HG02763 (cell line): ENCODE data around the gene MRPL55.

Experiments used
- ATAC-seq: cut with Tn5 transposase; IDR thresholded peaks from one replicate; pipeline ENCODE4 v1.9.1; 2021; ENCODE audit warnings: mild to moderate bottlenecking, moderate library complexity; ENCODE audit not compliant: unreplicated experiment

MRPL55 gene

DNA sequence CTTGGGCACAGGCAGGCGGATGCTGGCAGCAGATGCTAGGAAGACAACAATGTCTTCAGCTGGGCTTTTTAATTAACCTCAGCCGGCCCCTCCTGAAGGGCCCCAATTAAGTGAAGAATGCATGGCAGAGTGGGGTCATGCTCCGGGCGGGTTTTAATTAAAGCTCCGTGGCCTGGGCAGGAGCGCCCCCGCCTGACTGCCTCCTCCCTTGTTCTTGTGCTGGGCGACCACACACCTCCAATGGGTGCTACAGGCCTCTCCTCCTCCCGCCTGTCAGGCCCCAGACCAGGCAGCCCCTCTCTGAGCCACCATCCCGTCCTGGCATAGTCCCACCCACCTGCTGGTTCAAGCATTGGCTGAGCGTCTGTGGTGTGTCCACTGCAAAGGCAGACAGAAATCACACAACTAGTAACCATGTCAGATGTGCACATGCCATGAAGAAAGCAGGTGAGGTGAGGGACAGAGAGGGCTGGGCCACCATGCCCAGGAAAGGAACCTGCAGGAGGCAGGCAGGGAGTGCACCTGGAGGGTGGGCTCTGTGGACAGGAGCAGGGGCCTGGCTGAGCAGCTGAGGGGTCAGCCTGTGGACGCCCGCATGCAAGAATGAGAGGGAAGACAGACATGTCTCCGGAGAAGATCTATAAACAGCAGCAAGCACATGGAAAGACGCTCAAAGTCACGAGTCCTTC lies 35.1 kb downstream of the MRPL55 start:
- no peak for ATAC-seq

DNA sequence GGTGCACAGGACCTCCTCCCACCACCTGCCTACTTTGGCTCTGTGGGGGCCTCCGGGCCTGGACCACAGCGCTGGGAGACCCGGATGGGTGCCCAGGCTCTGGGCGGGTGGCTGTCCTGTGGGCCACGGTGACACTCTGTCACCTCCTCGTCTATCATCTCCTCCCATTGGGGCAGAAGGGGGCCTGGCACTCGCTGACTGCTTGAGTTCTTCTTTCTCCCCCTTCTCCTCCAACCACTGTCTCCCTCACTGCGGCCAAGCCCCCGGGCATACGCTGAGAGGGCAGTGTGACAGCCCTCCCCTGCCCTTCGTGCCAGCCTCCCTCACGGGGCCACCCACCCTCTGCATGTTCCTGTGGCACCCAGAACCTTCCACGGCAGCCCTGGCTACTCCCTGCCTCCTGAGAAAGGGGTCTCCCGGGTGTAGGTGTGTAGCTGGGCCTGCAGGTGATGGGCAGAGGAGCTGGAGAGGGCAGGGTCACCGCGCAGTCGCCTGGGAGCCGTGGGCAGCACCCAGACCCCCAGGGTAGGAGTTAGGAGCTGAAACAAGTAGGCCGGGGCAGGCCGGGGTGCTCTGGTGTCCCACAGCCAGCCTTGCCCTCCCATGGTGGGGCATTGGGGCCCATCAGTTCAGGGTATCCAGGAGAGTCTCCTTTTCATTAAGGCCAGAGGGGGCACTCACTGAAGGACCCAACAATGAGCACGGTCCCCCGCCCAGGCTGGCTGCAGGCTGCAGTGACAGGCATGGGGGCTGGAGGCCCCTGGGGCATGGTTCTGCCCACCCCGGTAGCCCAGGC lies 35.8 kb downstream of the MRPL55 start:
- no peak for ATAC-seq

DNA sequence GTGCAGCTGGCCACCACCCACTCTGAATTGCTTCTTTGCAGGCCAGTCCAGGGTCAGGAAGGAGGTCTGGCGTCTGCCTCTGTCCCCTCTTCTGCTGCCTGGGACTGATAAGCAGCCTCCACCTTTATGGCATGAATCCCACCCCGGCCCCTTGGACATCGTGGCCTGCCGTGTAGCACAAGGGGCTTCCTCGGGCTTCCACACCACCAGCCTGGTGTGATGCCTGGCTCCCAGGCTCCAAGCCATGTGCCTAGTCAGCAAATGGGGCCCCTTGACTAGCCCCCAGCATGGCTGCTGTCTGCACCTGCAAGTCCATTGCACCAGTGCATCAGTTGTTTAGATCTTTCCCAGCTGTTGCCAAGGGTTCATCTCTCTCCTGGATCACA lies 36.4 kb downstream of the MRPL55 start:
- no peak for ATAC-seq

DNA sequence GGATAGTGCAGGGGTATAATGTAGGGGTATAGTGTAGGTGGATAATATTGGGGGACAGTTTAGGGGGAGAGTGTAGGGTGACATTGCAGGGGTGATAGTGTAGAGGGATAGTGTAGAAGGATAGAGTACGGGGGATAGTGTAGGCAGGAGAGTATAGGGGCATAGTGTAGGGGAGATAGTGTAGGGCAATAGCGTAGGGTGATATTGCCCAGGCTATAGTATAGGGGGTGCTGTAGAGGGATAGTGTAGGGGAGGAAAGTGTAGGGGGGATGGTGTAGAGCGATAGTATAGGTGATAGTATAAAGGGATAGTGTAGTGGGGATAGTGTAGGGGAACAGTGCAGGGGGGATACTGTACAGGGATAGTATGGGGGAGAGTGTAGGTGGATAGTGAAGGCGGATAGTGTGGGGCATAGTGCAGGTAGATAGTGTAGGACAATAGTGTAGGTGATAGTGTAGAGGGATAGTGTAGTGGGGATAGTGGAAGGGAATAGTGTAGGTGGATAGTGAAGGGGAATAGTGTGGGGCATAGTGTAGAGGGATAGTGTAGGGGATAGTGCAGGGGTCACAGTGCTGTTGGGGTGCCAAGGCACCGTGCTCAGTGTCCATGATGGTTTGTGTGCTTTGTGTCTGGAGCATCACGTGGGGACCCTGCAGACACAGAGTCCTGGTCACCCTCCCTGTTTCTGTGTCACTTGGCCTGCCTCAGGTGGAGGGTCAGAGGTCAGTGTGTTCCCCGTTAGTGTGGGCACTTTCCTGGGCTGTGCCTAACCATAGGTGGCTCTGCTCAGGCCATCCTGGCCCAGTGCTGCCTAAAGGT lies 37.1 kb downstream of the MRPL55 start:
- no peak for ATAC-seq

DNA sequence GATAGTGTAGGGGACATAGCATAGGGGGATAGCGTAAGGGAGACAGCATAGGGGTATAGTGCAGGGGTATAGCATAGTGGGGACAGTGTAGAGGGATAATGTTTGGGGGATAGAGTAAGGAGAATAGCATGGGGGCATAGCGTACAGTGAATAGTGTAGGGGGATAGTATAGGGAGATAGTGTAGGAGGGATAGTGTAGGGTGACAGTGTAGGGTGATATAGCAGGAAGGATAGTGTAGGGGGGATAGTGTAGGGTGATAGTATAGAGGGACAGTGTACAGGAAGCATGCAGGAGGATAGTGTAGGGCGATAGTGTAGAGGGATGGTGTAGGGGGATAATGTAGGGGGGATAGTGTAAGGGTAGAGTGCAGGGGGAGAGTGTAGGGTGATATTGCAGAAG lies 38.2 kb downstream of the MRPL55 start:
- ATAC-seq: no peak

DNA sequence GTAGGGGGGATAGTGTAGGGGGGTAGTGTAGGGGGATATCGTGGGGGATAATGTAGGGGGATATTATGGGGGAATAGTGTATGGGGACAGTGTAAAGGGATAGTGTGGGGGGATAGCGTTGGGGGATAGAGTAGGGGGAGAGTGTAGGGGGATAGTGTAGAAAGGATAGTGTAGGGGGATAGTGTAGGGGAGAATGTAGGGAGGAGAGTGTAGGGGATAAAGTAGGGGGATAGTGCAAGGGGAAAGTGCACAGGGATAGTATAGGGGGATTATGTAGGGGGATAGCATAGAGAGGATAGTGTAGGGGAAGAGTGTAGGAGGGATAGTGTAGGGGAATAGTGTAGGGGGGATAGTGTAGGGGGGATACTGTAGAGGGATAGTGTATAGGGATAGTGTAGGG lies 38.9 kb downstream of the MRPL55 start:
- no peak for ATAC-seq

- no peak for ATAC-seq
Observed at GRCh38 chr1:228068359-228068758, 40.7 kb downstream of the MRPL55 start.

DNA sequence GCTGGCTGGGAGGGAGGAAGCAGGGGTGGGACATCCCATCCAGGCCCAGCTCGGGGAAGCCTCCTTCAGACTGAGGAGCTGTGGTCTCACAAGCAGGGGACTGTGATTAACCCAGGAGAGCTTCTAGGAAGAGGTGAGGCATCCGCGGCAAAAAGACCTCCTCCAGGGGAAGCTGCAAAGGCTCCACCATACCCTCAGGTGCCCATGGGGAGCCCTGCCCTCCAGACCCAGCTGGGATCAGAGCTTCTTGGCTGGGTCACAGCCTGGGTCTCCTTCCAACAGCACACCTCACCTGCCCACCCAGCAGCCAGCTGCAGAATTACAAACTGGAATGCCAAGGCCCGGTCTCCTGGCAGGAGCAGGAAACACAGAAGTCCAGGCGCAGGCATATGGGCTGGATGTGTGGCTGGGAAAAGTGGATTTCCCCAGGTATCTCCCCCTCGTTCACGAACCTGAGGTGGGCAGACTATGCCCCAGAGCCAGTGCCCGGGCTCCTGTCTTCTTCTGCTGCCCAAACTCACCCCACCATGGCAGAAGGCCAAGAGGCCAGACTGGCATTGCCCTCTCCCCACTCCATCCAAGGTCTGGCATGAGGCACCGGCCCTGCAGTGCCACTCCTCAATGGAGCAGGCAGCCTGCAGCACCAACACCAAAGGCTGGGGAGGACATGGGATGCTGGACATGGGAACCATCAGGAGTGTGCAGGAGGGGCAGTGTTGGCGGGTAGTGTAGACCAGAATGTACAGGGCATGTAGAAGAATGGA lies 42.0 kb downstream of the MRPL55 start:
- ATAC-seq: no peak

DNA sequence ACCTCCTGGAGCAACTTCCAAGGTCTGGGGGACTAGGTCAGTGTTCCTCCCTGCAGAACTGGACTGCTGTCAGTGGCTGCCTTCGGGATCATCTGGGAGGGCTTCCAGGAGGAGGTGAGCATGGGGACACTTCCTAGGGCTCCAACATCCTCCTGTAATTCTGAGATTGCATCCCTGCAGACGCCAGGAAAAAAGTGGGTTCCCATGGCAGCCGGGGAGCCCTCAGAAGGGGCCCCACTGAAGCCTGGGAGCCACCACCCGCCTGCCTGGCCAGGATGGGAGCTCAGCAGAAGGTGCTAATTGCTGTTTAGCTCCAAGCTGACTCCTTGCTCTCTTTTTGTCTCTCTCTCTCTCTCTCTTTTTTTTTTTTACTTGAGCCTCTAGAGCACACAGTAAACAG lies 42.7 kb downstream of the MRPL55 start:
- ATAC-seq: no peak

GRCh38 chr1:228065543-228066347 lies 43.4 kb downstream of the MRPL55 start:
- no peak for ATAC-seq

DNA sequence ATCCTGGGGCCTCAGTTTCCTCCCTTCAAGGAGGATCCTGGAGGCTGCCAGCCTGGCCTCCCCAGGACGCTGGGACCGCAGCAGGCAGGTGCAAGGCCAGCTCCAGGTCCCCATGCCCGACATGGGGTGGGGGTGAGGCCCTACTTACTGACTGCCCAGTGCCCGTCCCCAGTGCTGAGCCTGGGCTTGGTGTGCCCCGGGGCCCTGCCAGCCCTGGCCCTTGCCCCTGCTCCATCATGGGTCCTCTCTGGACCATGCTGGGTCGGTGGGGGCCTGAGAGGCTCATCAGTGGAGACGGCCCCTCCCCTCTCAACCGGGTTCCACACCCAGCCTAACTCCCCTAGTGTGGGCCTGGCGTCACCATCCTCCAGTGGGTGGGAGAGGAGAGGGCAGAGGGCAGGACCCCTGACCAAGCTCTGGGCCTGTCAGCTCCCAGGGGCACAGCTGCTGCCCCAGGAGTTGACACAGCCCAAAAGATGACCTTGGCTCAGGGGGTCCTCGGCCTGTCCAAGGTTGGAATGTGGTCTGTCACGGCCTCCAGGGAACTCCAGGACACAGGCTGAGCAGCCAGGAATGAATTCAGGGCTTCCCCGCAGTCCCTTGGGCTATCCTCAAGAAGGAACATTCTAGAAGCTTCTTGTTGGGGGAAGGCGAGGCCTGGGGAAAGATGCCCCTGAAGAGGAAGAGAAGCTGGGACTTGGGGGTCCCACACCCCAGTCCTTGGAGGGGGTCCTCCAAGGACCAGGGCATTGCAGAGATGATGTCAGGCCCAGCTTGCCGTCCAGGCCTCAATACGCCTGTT lies 44.2 kb downstream of the MRPL55 start:
- ATAC-seq: no peak

GRCh38 chr1:228064296-228064695 lies 44.8 kb downstream of the MRPL55 start:
- ATAC-seq: no peak

DNA sequence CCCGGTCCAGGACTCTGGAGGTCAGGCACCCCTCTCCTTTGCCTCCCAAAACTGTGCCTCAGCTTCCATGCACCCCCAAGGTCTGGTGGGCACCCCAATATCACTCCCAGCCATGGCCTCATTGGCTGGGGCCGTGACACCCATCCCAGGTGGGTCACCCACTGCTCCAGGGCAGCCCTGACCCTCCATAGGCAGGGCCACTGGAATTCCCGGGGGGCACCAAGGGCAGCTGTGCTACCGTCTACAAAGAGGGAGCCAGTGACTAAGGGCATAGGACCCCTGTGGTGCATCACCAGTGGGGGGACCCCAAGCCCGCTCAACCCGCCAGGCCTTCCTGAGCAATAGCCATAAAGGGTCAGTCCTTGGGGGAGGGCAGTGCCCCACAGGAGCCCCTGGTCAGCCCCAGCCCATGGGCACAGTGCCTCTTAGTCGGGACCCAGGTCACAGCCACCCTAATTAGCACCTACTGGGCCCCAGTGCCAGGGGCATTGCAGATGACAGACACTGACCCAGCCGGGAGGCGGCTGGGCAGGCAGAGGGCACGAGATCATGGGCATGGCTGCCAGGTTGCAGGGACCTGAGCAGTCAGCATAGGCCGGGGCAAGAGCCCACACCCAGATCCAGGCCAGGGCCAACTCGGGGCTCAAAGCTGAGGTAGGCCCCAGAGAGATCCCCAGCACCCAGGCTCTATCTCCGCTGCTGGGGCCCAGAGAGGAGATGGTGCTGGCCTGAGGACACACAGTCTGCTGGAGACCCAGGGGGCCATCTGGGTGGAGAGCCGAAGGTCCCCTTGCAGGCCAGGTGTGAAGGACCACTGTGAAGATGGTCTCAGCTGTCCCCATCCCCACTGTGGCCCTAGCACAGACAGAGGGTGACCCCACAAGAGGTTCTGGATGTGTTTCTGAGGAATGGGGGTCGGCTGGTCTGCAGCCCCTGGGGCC lies 45.6 kb downstream of the MRPL55 start:
- ATAC-seq: no peak

GRCh38 chr1:228062812-228063211 lies 46.3 kb downstream of the MRPL55 start:
- no peak for ATAC-seq

DNA sequence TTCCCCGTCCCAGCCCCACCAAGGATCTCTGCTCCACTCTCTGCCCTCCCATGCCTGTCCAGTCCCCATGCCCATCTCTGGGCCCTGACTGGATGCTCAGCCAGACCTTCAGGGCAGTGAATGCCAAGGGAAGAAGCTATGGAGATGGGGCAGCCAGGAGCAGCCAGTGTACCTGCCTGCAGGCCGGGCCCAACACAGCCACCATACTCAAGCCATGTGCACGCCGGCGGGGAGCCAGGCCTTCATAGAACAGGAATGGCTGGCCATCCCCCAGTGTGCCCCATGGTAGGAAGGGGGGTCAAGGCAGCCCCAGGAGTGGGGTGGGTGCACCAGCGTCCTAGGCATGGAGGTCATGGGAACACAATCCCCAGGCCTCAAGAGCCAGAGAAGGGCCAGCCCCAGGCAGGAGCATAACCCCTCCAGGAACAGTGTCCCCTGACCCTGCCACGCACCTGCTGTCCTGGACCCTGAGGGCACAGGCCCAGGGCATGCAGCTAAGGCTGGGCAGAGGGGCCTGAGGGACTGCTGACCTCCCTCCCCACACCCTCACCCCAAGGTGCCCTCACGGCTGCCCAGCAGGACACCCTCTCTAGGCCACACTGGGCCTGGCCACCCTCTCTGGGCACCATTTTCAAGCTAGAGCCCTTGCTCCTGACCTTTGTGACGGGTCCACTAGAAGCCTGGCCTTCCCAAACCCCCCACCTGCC lies 46.9 kb downstream of the MRPL55 start:
- no peak for ATAC-seq

- ATAC-seq: no peak
Observed at GRCh38 chr1:228061411-228062084, 47.6 kb downstream of the MRPL55 start.
